ENCODE results near the gene PKN3. TPM values are rescaled to one million over a fixed set of nuclear protein-coding genes. Genes with fewer than 3 reads are reported as not detected.

Gene PKN3
- polyA plus RNA-seq, 10 donors: 6.1 to 11.4 (median 8.7) TPM

DNA sequence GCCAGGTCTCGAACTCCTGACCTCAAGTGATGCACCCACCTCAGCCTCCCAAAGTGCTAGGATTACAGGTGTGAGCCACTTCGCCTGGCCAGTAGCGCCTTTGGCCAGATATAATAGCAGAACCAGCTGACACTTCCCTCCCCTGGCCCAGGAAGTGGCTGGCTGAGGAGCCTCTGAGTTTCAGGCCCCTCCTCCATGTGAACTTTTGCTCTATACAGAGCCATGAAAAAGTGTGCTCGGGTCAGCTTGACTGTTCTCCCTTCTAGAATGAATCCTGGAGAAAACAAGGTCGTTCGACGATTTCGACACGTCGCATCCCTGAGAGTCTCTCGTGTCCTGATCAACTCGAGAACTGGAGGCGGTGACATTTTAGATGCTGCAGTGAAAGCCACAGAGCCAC, 30.3 kb downstream of the PKN3 start:
- no peak for DNase-seq

- peak; percentile 58 to 74 (median 71) for DNase-seq
Measured at GRCh38 chr9:128733256-128733655, 31.0 kb downstream of the PKN3 start.

- peak in 1 of 3 donors; percentile 12 for DNase-seq
Measured at GRCh38 chr9:128735373-128735772, 33.1 kb downstream of the PKN3 start.

- no peak for DNase-seq
Measured at GRCh38 chr9:128742401-128742800, 40.1 kb downstream of the PKN3 start.

DNA sequence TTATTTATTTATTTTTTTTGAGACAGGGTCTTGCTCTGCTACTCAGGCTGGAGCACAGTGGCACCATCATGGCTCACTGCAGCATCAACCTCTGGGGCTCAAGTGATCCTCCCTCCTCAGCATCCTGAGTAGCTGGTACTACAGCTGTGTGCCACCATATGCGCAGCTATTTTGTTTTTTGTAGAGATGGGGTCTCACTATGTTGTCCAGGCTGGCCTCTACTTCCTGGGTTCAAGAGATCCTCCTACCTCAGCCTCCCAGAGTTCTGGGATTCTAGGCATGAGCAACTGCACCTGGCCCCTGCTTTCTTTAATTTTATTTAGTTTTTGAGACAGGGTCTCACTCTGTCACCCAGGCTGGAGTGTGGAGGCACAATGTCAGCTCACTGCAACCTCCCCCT, 41.1 kb downstream of the PKN3 start:
- DNase-seq: no peak

DNA sequence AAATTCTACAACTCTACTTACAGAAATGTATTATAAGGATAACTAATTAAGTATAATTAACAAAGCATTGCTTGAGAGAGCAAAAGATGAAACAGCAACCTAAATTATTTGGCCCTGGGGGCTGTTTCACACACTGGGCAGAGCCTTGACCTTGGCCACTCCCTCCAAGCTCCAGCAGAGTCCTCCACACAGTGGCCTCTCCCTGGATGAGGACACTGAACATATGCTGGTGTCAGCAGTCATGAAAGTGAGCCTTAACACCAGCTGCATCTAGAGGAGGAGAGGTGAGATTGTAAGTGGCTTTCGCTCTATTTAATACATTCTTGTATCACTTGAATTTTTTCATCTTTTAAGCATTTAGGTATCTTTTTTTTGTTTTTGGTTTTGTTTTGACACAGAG, 44.9 kb downstream of the PKN3 start:
- no peak for DNase-seq

- DNase-seq: no peak
Measured at GRCh38 chr9:128750926-128751595, 48.8 kb downstream of the PKN3 start.

DNA sequence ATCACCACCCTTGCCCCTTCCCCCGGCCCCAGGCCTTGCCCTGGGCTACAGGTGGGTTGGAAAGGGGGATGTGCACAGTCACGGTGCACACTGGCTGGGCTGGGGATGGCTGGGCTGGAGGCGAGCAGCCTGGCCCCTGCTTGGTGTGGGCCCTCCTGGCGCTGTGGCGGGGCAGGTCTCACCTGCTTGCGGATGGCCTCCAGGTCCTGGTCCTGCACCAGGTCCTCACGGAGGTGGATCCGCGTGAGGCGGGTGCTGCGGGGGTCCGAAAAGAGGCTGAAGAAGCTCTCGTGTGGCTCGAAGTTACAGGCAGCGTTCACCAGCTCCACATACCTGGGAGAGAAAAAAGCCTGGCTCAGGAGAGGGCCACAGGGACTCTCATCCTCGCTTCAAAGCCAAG, 51.3 kb downstream of the PKN3 start:
- DNase-seq: no peak

GRCh38 chr9:128757602-128758001, 55.3 kb downstream of the PKN3 start:
- no peak for DNase-seq

- DNase-seq: no peak
Measured at GRCh38 chr9:128762671-128763449, 60.6 kb downstream of the PKN3 start.

GRCh38 chr9:128764361-128764760, 62.1 kb downstream of the PKN3 start:
- no peak for DNase-seq

- no peak for DNase-seq
Measured at GRCh38 chr9:128765499-128765898, 63.2 kb downstream of the PKN3 start.

- no peak for DNase-seq
Measured at GRCh38 chr9:128768606-128769005, 66.3 kb downstream of the PKN3 start.

Other genes with a start within 250 kb of the PKN3 start
- gene ODF2, start 246.5 kb upstream of the PKN3 start, polyA plus RNA-seq (ENCODE audit: insufficient read length in 10 of 10): 10 to 100 TPM; 22.1 to 35.1 (median 27.6) TPM
- gene GLE1, start 197.8 kb upstream of the PKN3 start, polyA plus RNA-seq (ENCODE audit: insufficient read length in 10 of 10): 10 to 100 TPM; 16.5 to 22.3 (median 20.2) TPM
- gene SPTAN1, start 149.9 kb upstream of the PKN3 start, polyA plus RNA-seq (ENCODE audit: insufficient read length in 10 of 10): 100 to 1,000 TPM; 235 to 314 (median 273) TPM
- gene DYNC2I2, start 45.7 kb upstream of the PKN3 start, polyA plus RNA-seq (ENCODE audit: insufficient read length in 10 of 10): 10 to 100 TPM; 34.6 to 50.4 (median 42.3) TPM
- gene SET, start 13.3 kb upstream of the PKN3 start, polyA plus RNA-seq (ENCODE audit: insufficient read length in 10 of 10): 100 to 1,000 TPM; 283 to 402 (median 330) TPM
- 1 to 10 TPM; 5.0 to 7.1 (median 6.5) TPM for gene ZDHHC12, start 21.6 kb downstream of the PKN3 start, polyA plus RNA-seq (ENCODE audit: insufficient read length in 10 of 10)
- gene ZER1, start 69.4 kb downstream of the PKN3 start, polyA plus RNA-seq (ENCODE audit: insufficient read length in 10 of 10): 10 to 100 TPM; 29.8 to 36.2 (median 32.9) TPM
- gene TBC1D13, start 84.8 kb downstream of the PKN3 start, polyA plus RNA-seq (ENCODE audit: insufficient read length in 10 of 10): 10 to 100 TPM; 32.7 to 49.4 (median 38.8) TPM
- 10 to 100 TPM; 11.1 to 24.9 (median 14.7) TPM for gene ENDOG, start 116.0 kb downstream of the PKN3 start, polyA plus RNA-seq (ENCODE audit: insufficient read length in 10 of 10)
- gene SPOUT1, start 127.3 kb downstream of the PKN3 start, polyA plus RNA-seq (ENCODE audit: insufficient read length in 10 of 10): 10 to 100 TPM; 16.1 to 33.7 (median 24.4) TPM
- 1 to 10 TPM; 4.1 to 7.6 (median 4.7) TPM for gene KYAT1, start 179.4 kb downstream of the PKN3 start, polyA plus RNA-seq (ENCODE audit: insufficient read length in 10 of 10)
- 10 to 100 TPM; 15.8 to 24.1 (median 20.4) TPM for gene LRRC8A, start 179.6 kb downstream of the PKN3 start, polyA plus RNA-seq (ENCODE audit: insufficient read length in 10 of 10)
- gene PHYHD1, start 218.5 kb downstream of the PKN3 start, polyA plus RNA-seq (ENCODE audit: insufficient read length in 10 of 10): 10 to 100 TPM; 33.4 to 47.6 (median 38.8) TPM
- gene DOLK, start 245.1 kb downstream of the PKN3 start, polyA plus RNA-seq (ENCODE audit: insufficient read length in 10 of 10): 10 to 100 TPM in 1 of 10 donors, 1 to 10 TPM in 9; 7.2 to 11.2 (median 8.4) TPM
- gene NUP188, start 245.2 kb downstream of the PKN3 start, polyA plus RNA-seq (ENCODE audit: insufficient read length in 10 of 10): 10 to 100 TPM; 26.6 to 49.9 (median 34.1) TPM